ENCODE results near the gene HDAC11.

DNA sequence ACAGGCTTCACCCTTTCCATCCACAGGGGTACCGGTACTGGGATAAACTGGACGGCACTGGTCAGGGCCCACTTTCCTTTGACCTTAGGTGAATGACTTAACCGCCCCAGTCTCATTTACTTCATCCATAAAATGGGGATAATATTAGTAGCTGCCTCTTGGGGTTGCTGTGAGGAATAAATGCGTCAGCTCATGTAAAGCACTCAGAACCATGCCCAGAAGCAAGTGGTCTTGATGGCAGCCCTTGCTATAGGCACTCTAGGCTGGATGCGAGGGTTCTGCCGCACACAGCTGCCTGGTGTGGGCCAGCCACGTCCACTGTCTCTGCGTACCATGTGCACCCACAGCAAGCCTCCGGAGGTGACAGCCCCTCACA is 36.6 kb downstream of the HDAC11 start:
- TF ChIP-seq, protein P1, sequence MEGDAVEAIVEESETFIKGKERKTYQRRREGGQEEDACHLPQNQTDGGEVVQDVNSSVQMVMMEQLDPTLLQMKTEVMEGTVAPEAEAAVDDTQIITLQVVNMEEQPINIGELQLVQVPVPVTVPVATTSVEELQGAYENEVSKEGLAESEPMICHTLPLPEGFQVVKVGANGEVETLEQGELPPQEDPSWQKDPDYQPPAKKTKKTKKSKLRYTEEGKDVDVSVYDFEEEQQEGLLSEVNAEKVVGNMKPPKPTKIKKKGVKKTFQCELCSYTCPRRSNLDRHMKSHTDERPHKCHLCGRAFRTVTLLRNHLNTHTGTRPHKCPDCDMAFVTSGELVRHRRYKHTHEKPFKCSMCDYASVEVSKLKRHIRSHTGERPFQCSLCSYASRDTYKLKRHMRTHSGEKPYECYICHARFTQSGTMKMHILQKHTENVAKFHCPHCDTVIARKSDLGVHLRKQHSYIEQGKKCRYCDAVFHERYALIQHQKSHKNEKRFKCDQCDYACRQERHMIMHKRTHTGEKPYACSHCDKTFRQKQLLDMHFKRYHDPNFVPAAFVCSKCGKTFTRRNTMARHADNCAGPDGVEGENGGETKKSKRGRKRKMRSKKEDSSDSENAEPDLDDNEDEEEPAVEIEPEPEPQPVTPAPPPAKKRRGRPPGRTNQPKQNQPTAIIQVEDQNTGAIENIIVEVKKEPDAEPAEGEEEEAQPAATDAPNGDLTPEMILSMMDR (IDR thresholded peaks at IDR 0.05; ENCODE audit: low read length) = no peak
- no peak for TF ChIP-seq EZH2 (optimal IDR thresholded peaks at IDR 0.05; ENCODE audit: low read depth, low read length)
- TF ChIP-seq EZH2phosphoT487 (IDR thresholded peaks at IDR 0.05; ENCODE audit: low read length) = no peak

Measured in MM.1S (cell line).